ENCODE data around the gene ADAMTSL1.

ADAMTSL1 gene

DNA sequence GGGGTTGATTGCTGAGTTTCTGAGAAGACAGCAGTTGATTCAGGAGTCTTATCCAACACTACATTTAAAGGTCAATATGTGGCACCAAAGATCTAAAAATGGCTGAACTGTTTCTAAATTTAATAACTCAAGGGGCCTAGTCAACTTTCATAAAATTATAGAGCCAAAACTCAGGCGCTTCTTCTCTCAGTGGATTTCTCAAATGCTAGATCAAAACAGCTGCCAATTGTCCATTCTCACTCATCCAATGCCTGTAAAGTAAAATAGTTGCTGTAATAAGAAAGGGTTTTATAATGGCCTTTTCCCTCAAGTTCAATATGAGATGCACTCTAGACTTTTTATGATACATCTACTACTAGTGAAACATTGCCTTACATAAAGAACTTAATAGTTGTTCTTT, 26.5 kb downstream of the ADAMTSL1 start:
- no peak overlapping the region for H3K9ac ChIP-seq (ENCODE audit: low read depth, low read length)
- H3K36me3 ChIP-seq (ENCODE audit: insufficient read depth, low read length): no peaks in the 10 kb centered on the region
- H3K9me3 ChIP-seq (ENCODE audit: control insufficient read depth, insufficient read depth, low read length): no peaks in the 10 kb centered on the region
- H3K4me1 ChIP-seq (ENCODE audit: insufficient read depth, low read length): peaks cover 10% of the 10 kb centered on the region; the same call in 1 of the 2 replicates

DNA sequence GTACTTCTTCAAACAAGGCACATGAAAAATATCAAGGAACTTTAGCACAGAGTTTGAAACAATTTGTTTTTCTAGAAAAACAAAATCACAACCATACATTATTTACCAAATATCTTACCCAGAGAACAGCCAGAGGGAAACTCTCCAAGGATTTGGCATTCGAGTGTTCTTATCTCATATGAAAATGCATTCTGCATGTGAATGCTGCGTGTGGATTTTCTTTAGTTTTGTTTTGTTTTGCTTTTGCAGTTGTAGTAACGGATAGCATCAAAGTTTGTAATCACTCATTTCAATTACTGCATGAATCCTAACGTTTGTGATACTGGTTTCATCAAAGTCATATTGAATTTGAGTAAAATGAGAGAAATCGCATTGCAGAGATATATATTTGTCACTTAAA, 28.0 kb downstream of the ADAMTSL1 start:
- Histone ChIP-seq H3K36me3 (ENCODE audit: insufficient read depth, low read length) (no peaks in the 10 kb centered on the region), H3K9me3 (ENCODE audit: control insufficient read depth, insufficient read depth, low read length) (no peaks in the 10 kb centered on the region), H3K9ac (ENCODE audit: low read depth, low read length) (no peak overlapping the region), H3K4me1 (ENCODE audit: insufficient read depth, low read length) (peaks cover 10% of the 10 kb centered on the region; the same call in 1 of the 2 replicates)

DNA sequence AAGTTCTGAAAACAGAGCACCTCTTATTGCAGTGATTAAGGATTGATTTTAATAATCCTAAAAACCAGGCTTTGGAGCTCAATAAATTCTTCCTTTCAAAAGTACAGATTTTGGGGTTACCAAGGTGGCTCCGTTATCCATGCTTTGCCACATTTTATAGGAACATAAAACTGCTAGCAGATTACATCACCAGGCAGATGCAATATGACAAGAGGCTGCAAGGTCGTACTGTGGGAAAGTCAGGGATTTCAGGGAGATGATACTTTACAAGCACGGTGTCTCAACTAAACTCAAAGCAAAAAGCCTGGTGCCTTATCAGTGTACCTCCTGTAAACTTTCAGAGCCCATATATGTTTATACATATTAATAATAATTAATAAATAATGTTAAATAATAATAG, 28.6 kb downstream of the ADAMTSL1 start:
- no peaks in the 10 kb centered on the region for H3K9me3 ChIP-seq (ENCODE audit: control insufficient read depth, insufficient read depth, low read length)
- no peak overlapping the region for H3K9ac ChIP-seq (ENCODE audit: low read depth, low read length)
- peaks cover 10% of the 10 kb centered on the region; the same call in 1 of the 2 replicates for H3K4me1 ChIP-seq (ENCODE audit: insufficient read depth, low read length)
- no peaks in the 10 kb centered on the region for H3K36me3 ChIP-seq (ENCODE audit: insufficient read depth, low read length)

DNA sequence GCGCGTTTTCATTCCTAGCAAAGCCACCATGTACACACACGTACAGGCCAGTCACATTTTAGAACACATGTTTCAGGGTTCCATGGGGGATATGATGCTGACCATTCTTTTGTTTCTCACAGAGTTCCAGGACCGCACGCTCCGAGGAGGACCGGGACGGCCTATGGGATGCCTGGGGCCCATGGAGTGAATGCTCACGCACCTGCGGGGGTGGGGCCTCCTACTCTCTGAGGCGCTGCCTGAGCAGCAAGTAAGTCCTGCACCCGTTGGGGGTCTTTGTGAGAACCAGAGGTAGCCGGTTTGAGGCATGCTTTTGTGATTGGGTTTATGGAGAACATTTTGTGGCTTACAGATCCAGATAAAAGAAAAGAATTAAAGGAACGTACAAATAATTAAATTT, 30.8 kb downstream of the ADAMTSL1 start:
- H3K36me3 ChIP-seq (ENCODE audit: insufficient read depth, low read length): no peaks in the 10 kb centered on the region
- H3K9ac ChIP-seq (ENCODE audit: low read depth, low read length): no peak overlapping the region; the same call in 1 of the 2 replicates

DNA sequence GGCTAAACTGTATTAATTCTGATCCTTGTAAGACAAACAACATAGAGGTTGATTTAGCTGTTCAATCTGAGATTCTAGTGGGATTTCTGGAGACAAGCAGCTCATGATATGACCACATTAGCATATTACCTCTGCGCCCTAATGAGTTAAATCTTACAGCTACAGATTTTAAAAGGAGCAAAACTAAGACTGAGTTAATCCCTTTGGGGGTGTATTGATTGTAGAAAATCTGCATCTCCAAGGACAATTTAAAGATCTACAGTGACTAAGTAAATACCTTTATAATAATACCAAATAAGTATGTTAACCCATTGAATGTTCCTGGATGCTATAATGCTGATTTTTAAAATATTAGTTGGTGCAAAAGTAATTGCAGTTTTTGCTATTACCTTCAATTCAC, 33.2 kb downstream of the ADAMTSL1 start:
- Histone ChIP-seq H3K9ac (ENCODE audit: low read depth, low read length) (no peak overlapping the region), H3K9me3 (ENCODE audit: control insufficient read depth, insufficient read depth, low read length) (no peaks in the 10 kb centered on the region), H3K4me1 (ENCODE audit: insufficient read depth, low read length) (peaks cover 8% of the 10 kb centered on the region; the same call in 1 of the 2 replicates), H3K36me3 (ENCODE audit: insufficient read depth, low read length) (no peaks in the 10 kb centered on the region)

More for the DNA sequence above, 30.8 kb downstream of the ADAMTSL1 start:
- Histone ChIP-seq H3K4me1 (ENCODE audit: insufficient read depth, low read length) (peaks cover 10% of the 10 kb centered on the region; the same call in 1 of the 2 replicates), H3K9me3 (ENCODE audit: control insufficient read depth, insufficient read depth, low read length) (no peaks in the 10 kb centered on the region)

DNA sequence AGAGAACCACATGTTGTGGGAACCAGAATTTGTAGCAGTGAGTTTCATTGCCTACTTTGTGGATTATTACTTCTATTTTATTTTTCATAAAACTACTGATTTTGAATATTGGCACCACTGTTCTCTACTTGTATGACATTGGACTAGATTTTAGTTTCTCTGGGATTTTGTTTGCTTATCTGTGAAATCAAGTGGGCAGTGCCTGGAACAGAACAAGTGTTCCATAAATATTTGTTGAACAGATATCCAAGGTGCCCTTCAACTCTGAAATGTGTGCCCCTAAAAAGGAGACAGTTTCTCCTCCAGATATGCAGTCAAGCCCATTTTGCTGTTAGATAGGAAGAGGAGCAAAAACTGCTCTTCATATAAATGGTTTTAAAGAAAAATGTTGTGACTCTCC, 42.6 kb downstream of the ADAMTSL1 start:
- H3K36me3 ChIP-seq (ENCODE audit: insufficient read depth, low read length): no peaks in the 10 kb centered on the region
- no peaks in the 10 kb centered on the region for H3K4me1 ChIP-seq (ENCODE audit: insufficient read depth, low read length)
- no peak overlapping the region for H3K9ac ChIP-seq (ENCODE audit: low read depth, low read length)

DNA sequence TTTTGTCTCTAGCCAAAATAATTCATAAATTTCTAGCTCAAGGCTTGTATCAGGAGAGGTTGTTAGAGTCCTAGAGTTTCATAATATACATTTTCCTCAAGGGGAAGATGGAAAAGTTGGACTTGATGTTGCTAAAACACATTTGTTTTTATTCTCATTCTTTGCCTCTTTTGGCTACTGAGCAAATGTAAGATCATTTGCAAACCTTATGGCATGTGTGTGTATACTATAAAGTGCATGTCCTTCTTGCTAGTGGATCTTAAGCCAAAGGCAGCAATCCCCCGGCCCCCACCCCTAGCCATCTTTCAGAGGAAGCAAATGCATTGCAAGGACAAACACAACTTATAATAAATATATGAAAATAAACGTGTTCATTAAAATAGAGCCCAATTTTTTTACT, 43.0 kb downstream of the ADAMTSL1 start:
- H3K9ac ChIP-seq (ENCODE audit: low read depth, low read length): no peak overlapping the region
- H3K4me1 ChIP-seq (ENCODE audit: insufficient read depth, low read length): no peaks in the 10 kb centered on the region
- H3K9me3 ChIP-seq (ENCODE audit: control insufficient read depth, insufficient read depth, low read length): no peaks in the 10 kb centered on the region
- H3K36me3 ChIP-seq (ENCODE audit: insufficient read depth, low read length): no peaks in the 10 kb centered on the region

More for the DNA sequence above, 42.6 kb downstream of the ADAMTSL1 start:
- no peaks in the 10 kb centered on the region for H3K9me3 ChIP-seq (ENCODE audit: control insufficient read depth, insufficient read depth, low read length)

DNA sequence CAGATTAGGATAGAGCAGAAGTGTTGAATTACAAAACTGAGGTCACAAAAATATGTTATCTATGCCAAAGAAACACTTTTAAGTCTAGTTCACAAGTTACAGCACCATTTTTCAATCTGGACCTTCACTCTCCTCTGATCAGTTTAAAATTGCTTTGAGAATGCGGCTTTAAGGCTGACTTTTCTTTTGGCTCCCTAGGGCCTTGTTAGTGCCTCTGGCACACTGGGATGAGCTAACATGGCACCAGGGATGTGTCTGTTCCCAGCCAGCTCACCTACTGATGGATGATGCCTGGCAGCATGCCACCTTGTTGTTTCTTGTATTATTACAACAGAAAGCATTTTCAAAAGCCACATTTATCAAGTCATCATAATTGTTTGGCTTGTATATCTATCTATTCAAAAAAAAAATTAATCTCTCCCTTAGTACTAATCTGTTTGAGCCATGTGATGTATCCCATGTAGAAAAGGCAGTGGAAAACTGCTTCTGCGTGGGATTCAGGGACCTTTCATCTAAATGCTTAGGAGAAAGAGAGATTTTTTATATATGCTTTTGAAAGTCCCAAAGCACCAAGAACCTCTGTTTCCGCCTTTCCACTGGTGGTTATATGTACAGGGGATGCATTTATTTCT, 46.6 kb downstream of the ADAMTSL1 start:
- Histone ChIP-seq H3K4me1 (ENCODE audit: insufficient read depth, low read length) (no peaks in the 10 kb centered on the region), H3K36me3 (ENCODE audit: insufficient read depth, low read length) (no peaks in the 10 kb centered on the region), H3K9me3 (ENCODE audit: control insufficient read depth, insufficient read depth, low read length) (no peaks in the 10 kb centered on the region), H3K9ac (ENCODE audit: low read depth, low read length) (no peak overlapping the region)

DNA sequence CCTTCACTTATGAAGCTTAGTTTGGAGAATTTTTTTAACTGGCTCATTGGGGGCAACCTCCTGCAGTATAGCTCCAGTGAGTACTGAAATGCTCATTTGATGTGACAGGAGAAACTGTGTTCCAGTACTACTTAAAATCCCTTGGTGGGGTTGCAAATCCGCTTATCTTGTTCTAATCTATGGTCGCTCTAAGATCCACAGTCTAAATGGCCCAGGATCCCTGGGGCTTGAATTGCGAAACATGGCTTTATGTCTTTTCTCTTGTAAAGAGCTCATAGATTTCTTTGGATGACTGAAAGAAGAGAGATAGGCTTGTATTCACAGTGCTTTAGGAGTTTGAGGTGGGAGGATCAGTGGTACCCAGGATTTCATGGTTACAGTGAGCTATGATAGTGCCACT, 52.7 kb downstream of the ADAMTSL1 start:
- Histone ChIP-seq H3K4me1 (ENCODE audit: insufficient read depth, low read length) (no peaks in the 10 kb centered on the region), H3K9me3 (ENCODE audit: control insufficient read depth, insufficient read depth, low read length) (no peaks in the 10 kb centered on the region), H3K36me3 (ENCODE audit: insufficient read depth, low read length) (no peaks in the 10 kb centered on the region), H3K9ac (ENCODE audit: low read depth, low read length) (no peak overlapping the region)

DNA sequence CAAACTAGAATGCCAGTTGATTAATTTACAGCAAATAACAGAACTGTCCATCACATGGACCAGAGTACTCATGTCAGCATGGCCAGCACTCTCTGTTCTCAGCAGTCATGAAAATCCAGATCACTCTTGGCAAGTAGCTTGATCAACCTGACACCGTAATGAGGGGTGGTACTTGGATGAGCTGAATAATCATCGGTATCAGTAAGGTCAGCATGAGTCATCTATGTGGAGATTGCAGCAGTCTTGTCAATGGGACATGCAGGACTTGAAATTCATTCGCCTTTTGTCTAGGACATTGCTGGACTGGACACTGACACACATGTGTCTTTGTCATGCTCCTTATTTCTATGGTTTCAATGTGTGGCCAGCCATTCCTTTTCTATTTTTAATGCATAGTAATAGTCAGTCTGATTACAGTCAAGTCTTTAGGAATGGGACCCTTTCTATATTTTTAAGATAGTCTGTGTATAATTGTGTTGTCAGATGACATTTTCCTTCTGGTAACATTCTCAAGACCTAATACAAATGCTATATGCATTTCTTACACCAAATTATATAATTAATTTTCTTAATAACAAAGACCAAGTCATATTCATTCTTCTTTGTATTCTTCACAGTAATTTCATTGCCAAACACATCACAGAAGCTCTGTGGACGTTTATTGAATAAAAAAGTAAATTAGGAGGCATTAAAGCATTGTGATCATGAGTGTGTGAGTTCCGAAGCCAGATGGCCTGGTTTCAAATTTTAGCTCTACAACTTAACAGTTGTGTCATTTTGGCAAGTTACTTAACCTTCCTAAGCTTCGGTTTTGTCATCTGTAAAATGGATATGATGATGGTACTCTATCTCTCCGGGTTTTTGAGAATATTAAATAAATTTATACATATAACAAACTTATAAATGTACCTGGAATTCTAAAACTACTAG, 57.4 kb downstream of the ADAMTSL1 start:
- H3K36me3 ChIP-seq (ENCODE audit: insufficient read depth, low read length): no peaks in the 10 kb centered on the region
- peaks cover 7% of the 10 kb centered on the region for H3K9me3 ChIP-seq (ENCODE audit: control insufficient read depth, insufficient read depth, low read length)
- no peak overlapping the region for H3K9ac ChIP-seq (ENCODE audit: low read depth, low read length)
- no peaks in the 10 kb centered on the region for H3K4me1 ChIP-seq (ENCODE audit: insufficient read depth, low read length)

DNA sequence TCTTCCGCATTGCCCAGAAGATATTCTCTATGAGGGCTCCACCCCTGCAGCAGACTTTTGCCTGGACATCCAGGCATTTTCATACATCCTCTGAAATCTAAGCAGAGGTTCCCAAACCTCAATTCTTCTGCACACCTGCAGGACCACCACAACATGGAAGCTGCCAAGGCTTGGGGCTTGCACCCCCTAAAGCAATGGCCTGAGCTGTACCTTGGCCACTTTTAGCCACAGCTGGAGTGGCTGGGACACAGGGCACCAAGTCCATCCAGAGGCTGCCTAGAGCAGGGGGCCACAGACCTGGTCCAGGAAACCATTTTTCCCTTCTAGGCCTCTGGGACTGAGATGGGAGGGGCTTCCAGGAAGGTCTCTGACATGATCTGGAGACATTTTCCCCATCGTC, 60.7 kb downstream of the ADAMTSL1 start:
- Histone ChIP-seq H3K9me3 (ENCODE audit: control insufficient read depth, insufficient read depth, low read length) (peaks cover 7% of the 10 kb centered on the region), H3K9ac (ENCODE audit: low read depth, low read length) (no peak overlapping the region), H3K4me1 (ENCODE audit: insufficient read depth, low read length) (no peaks in the 10 kb centered on the region), H3K36me3 (ENCODE audit: insufficient read depth, low read length) (no peaks in the 10 kb centered on the region)

DNA sequence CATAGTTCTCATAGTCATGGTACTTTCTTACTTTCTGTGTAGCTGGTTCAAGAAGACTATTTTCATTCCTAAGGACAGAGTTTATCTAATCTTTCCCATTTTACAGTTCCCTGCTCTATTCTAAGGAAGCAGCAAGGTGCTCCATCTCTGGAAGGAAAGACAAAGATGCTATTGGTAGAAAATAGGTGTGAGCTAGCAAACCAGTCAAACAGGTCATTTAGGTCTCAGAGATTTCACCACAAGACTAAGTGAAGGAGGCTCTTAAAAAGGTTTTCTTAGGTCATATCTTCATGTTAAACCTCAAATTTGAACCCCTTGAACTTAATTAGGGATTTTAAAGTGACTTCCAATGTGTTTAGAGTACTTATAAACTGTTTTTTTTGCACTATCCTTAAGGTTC, 62.6 kb downstream of the ADAMTSL1 start:
- H3K4me1 ChIP-seq (ENCODE audit: insufficient read depth, low read length): no peaks in the 10 kb centered on the region
- H3K9ac ChIP-seq (ENCODE audit: low read depth, low read length): no peak overlapping the region
- H3K36me3 ChIP-seq (ENCODE audit: insufficient read depth, low read length): no peaks in the 10 kb centered on the region
- H3K9me3 ChIP-seq (ENCODE audit: control insufficient read depth, insufficient read depth, low read length): peaks cover 7% of the 10 kb centered on the region

DNA sequence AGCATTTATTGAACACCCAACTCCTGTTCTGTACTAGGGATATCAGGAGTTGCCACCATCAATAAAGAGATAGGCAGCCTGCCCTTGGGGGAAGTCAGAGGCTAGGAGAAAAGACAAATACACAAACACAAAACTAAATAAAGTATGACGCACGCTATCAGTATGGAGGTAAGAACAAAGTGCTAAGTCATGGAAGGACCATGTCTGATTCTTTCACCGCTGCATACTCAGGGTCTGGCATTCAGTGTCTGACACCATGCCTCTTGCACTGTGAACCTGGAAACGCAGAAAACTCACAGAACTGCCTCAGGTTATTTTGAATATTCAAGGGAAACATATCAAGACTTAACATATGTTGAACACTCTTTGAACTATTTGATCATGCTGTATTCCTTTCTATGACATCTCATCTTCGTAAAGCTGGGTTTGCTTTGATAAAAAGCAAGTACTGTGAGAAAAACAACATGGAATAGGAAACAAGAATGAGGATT, 65.3 kb downstream of the ADAMTSL1 start:
- no peaks in the 10 kb centered on the region for H3K4me1 ChIP-seq (ENCODE audit: insufficient read depth, low read length)
- H3K9ac ChIP-seq (ENCODE audit: low read depth, low read length): no peak overlapping the region
- peaks cover 3% of the 10 kb centered on the region; the same call in 1 of the 2 replicates for H3K9me3 ChIP-seq (ENCODE audit: control insufficient read depth, insufficient read depth, low read length)
- no peaks in the 10 kb centered on the region for H3K36me3 ChIP-seq (ENCODE audit: insufficient read depth, low read length)

DNA sequence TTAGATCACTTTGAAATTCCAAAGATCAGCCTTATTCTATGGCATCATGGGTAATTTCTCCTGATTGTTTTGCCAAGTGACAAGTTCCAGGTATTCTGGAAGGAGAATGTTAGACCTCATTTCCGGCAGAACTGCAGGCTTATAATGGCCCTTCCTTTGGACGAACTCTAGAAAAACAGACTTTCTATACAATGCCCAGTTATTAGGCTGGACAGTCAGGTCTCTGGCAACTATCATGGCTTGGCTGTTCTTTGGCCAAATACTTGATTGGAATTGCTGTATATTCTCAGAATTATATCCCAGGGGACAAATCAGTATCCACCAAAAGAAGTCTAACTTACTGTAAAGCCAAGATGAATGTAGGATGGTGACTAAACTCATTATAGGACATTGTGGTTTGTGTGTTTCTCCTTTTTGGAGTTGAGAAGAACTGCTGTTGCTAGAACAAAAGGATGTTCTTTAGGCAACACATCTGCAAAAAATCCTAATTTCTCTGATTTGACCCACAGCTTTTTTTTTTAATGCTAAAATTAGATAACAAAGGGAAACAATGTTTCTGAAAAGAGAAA, 69.0 kb downstream of the ADAMTSL1 start:
- Histone ChIP-seq H3K9me3 (ENCODE audit: control insufficient read depth, insufficient read depth, low read length) (no peaks in the 10 kb centered on the region), H3K4me1 (ENCODE audit: insufficient read depth, low read length) (no peaks in the 10 kb centered on the region), H3K36me3 (ENCODE audit: insufficient read depth, low read length) (no peaks in the 10 kb centered on the region), H3K9ac (ENCODE audit: low read depth, low read length) (no peak overlapping the region)
